Heart left ventricle (tissue), 13 donors: ENCODE results near the gene WWOX.

ENCODE experiments used
- POLR2A ChIP-seq, 2 donors: fragments of 450-650 bp; IDR thresholded peaks; one replicate each; pipeline ENCODE4 v1.6.1; 2017; ENCODE audit warnings: antibody characterized with exemption in 2 of 2, mild to moderate bottlenecking in 2 of 2, moderate library complexity in 2 of 2
- TF ChIP-seq, protein P1 (sequence below), 12 donors: fragments of 200-600 bp; sonication (generic) in 4 of 12; IDR thresholded peaks; one replicate each; pipeline versions ENCODE4 v1.5.0 to v1.8.0; 2018 to 2022; ENCODE audit warnings: antibody characterized with exemption in 12 of 12, mild to moderate bottlenecking in 5 of 12
- donor health status: ischemic (EF 13 %, LVEDD 7.1; RV severe dilation, severe dysfunction).
- donor health status: DM: no; HTN: yes; CAD: no.
- donor health status: DM: no; HTN: no; CAD: no.
- donor health status: ischemic (EF 25% LVEDD 6.9; RV normal size, moderate dysfunction).
- donor health status: ischemic (EF 25% LVEDD 5.7; RV mildly dilated, moderate dysfunction).
- donor health status: ischemic (EF 35%, LVEDD 5.7; RV mildly dilated, moderate dysfunction).
- donor health status: nonischemic (EF 11% LVEDD 7.7; RV severe dilation, severe dysfunction).
- donor health status: DM: yes; HTN: yes; CAD: no.
- donor health status: PGD.
- donor health status: ischemic (EF 29% LVEDD 5.4; RV normal size, mild dysfunction).
- donor health status: nonischemic (EF 23%, LVEDD 6.1; RV moderate dilation, normal function).

DNA sequence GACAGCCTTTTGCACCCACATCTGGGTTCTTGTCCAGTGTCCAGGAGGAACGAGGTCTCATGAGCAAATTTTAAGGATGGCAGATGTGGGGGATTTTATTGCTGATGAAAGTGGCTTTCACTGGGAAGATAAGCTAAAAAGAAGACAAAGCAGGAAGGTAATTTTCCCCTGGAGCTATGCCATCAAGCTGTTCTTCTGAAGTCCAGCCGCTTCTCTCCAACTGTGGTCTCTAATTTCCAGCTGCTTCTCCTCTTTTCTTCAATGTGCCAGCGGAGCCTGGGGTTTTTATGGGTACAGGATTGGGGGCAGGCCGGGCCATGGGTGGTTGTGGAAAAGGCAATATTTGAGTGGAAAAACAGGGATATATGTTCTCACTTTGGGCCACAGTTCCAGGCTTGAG lies 430.8 kb downstream of the WWOX start:
- TF ChIP-seq, protein P1, sequence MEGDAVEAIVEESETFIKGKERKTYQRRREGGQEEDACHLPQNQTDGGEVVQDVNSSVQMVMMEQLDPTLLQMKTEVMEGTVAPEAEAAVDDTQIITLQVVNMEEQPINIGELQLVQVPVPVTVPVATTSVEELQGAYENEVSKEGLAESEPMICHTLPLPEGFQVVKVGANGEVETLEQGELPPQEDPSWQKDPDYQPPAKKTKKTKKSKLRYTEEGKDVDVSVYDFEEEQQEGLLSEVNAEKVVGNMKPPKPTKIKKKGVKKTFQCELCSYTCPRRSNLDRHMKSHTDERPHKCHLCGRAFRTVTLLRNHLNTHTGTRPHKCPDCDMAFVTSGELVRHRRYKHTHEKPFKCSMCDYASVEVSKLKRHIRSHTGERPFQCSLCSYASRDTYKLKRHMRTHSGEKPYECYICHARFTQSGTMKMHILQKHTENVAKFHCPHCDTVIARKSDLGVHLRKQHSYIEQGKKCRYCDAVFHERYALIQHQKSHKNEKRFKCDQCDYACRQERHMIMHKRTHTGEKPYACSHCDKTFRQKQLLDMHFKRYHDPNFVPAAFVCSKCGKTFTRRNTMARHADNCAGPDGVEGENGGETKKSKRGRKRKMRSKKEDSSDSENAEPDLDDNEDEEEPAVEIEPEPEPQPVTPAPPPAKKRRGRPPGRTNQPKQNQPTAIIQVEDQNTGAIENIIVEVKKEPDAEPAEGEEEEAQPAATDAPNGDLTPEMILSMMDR (IDR thresholded peaks at IDR 0.05) = no peak
- no peak for TF ChIP-seq POLR2A (IDR thresholded peaks at IDR 0.05)
